Mesendoderm (in vitro differentiated cells): ENCODE data around the gene ADGRD1.

ENCODE experiments used
- DNase-seq: peaks from one replicate; pipeline ENCODE4 v3.0.0; 2013
- H2AK5ac ChIP-seq: 2 replicates; pipeline ENCODE4 v1.6.1; 2013; ENCODE audit warnings: low read length, inconsistent platforms
- H2BK120ac ChIP-seq: 2 replicates; pipeline ENCODE4 v1.6.1; 2013; ENCODE audit warnings: low read depth, mild to moderate bottlenecking, low read length, moderate library complexity, mixed read lengths
- H2BK15ac ChIP-seq: replicated peaks from 2 replicates; pipeline ENCODE4 v1.6.1; 2013; ENCODE audit warnings: low read depth, mild to moderate bottlenecking, moderate library complexity
- H2BK5ac ChIP-seq: 2 replicates; pipeline ENCODE4 v1.6.1; 2013; ENCODE audit warnings: low read length, inconsistent platforms
- H3K18ac ChIP-seq: 2 replicates; pipeline ENCODE4 v1.6.1; 2013; ENCODE audit warnings: mild to moderate bottlenecking, low read length, mixed read lengths
- H3K23ac ChIP-seq: one replicate; pipeline ENCODE4 v1.6.1; 2013; ENCODE audit warnings: low read length
- H3K27ac ChIP-seq: 2 replicates; pipeline ENCODE4 v1.5.1; 2013; ENCODE audit warnings: low read depth, mild to moderate bottlenecking, inconsistent platforms, low read length, moderate library complexity
- H3K27me3 ChIP-seq: 2 replicates; pipeline ENCODE4 v1.6.1; 2013; ENCODE audit warnings: low read length, control low read depth, mild to moderate bottlenecking, inconsistent platforms; ENCODE audit not compliant: insufficient read depth, poor library complexity
- H3K36me3 ChIP-seq: 2 replicates; pipeline ENCODE4 v1.6.1; 2013; ENCODE audit warnings: low read length, inconsistent platforms; ENCODE audit not compliant: control insufficient read depth, insufficient read depth
- H3K4ac ChIP-seq: one replicate; pipeline ENCODE4 v1.6.1; 2013; ENCODE audit warnings: low read depth, mild to moderate bottlenecking, low read length, moderate library complexity
- H3K4me1 ChIP-seq: 2 replicates; pipeline ENCODE4 v1.6.1; 2013; ENCODE audit warnings: low read depth, low read length, inconsistent platforms; ENCODE audit not compliant: control insufficient read depth
- H3K4me2 ChIP-seq: 2 replicates; pipeline ENCODE4 v1.6.1; 2013; ENCODE audit warnings: low read length
- H3K4me3 ChIP-seq: 2 replicates; pipeline ENCODE4 v1.5.1; 2013; ENCODE audit warnings: mild to moderate bottlenecking, low read length
- H3K56ac ChIP-seq: one replicate; pipeline ENCODE4 v1.6.1; 2013; ENCODE audit warnings: low read length
- H3K79me1 ChIP-seq: 2 replicates; pipeline ENCODE4 v1.6.1; 2013; ENCODE audit warnings: low read length, inconsistent platforms
- H3K79me2 ChIP-seq: 2 replicates; pipeline ENCODE4 v1.6.1; 2013; ENCODE audit warnings: mild to moderate bottlenecking, low read length; ENCODE audit not compliant: control insufficient read depth, insufficient read depth
- H3K9ac ChIP-seq: 2 replicates; pipeline ENCODE4 v1.6.1; 2013; ENCODE audit warnings: low read length, inconsistent platforms
- H4K5ac ChIP-seq: one replicate; pipeline ENCODE4 v1.6.1; 2013; ENCODE audit warnings: low read length
- H4K8ac ChIP-seq: one replicate; pipeline ENCODE4 v1.6.1; 2013; ENCODE audit warnings: low read depth, mild to moderate bottlenecking, control low read depth, low read length, moderate library complexity
- WGBS: extraction: QIAGEN DNeasy Blood & Tissue Kit; methylation state at CpG from one replicate; pipeline ENCODE4 v1.1.7; 2013; ENCODE audit warnings: low lambda C conversion rate, missing lambda C conversion rate; ENCODE audit not compliant: insufficient coverage; ENCODE audit errors: extremely low coverage; 5-methylcytosine and 5-hydroxymethylcytosine counted together

Gene ADGRD1

DNA sequence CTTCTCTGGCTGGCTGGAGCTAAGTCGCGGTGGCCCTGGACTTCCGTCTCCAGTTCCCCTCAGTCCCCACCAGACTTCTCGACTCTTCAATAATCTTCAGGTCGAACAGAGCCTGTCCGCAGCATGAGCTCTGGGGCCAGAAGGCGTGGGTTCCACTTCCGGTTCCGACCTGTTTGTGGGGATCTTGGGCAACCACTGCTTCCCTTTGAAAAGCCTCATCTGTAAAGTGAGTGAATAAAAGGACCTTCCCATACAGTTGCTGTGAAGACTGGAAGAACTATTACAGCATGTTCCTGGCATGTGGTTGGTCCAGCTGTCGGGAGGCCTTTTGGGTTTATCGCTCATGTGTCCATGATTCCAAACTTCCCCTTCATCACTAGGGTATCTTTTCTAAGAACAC lies 19.4 kb downstream of the ADGRD1 start:
- Histone ChIP-seq H2BK120ac (no peak overlapping the region), H2BK5ac (no peak overlapping the region), H2AK5ac (no peak overlapping the region), H3K4me1 (no peaks in the 10 kb centered on the region), H3K36me3 (no peaks in the 10 kb centered on the region), H3K23ac (no peak overlapping the region), H3K79me2 (no peaks in the 10 kb centered on the region), H3K4me3 (no peak overlapping the region), H2BK15ac (no peak overlapping the region), H3K56ac (no peak overlapping the region), H3K79me1 (no peaks in the 10 kb centered on the region), H3K27me3 (no peaks in the 10 kb centered on the region), H3K9ac (no peak overlapping the region), H3K27ac (no peak overlapping the region), H4K5ac (no peak overlapping the region), H3K4me2 (no peak overlapping the region), H4K8ac (no peak overlapping the region), H3K4ac (no peak overlapping the region), H3K18ac (no peak overlapping the region)
- no peak for DNase-seq
- WGBS = no CpG with 5 or more reads among the region's 11 CpGs

- DNase-seq = no peak
- Histone ChIP-seq H3K23ac (no peak overlapping the region), H4K5ac (no peak overlapping the region), H3K18ac (no peak overlapping the region), H3K4ac (no peak overlapping the region), H4K8ac (no peak overlapping the region), H3K4me1 (no peaks in the 10 kb centered on the region), H3K79me1 (no peaks in the 10 kb centered on the region), H3K36me3 (no peaks in the 10 kb centered on the region), H3K4me3 (no peak overlapping the region), H2BK15ac (no peak overlapping the region), H2BK120ac (no peak overlapping the region), H2BK5ac (no peak overlapping the region), H3K79me2 (no peaks in the 10 kb centered on the region), H3K27me3 (no peaks in the 10 kb centered on the region), H2AK5ac (no peak overlapping the region), H3K27ac (no peak overlapping the region), H3K4me2 (no peak overlapping the region), H3K56ac (no peak overlapping the region), H3K9ac (no peak overlapping the region)
- no CpG with 5 or more reads among the region's 10 CpGs for WGBS
Measured at GRCh38 chr12:130973906-130974305, 20.2 kb downstream of the ADGRD1 start.

DNA sequence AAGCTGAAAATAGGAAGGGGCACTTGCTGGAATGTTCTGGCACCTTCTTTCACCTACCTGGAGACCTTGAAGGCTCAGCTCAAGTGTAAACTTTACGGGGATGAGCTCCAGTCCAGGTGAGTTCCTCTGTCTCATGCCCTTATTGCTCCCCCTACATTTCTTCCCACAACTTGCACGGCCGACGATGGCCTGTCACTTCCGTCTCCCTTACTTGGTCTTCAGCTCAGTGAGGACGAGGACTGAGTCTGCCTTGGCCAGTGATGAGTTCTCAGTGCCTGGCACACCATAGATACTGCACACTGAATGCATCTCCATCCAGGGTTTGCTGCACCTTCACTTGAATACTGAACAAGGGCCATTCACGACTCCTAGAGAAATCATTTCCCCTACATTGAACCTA lies 21.4 kb downstream of the ADGRD1 start:
- no peaks in the 10 kb centered on the region for H3K79me1 ChIP-seq
- no peak for DNase-seq
- no peaks in the 10 kb centered on the region for H3K27me3 ChIP-seq
- no peak overlapping the region for H2BK120ac ChIP-seq
- H2BK15ac ChIP-seq = no peak overlapping the region
- H3K18ac ChIP-seq = no peak overlapping the region
- no peak overlapping the region for H3K4me2 ChIP-seq
- H2BK5ac ChIP-seq = no peak overlapping the region
- no peak overlapping the region for H3K27ac ChIP-seq
- H3K23ac ChIP-seq = no peak overlapping the region
- no peak overlapping the region for H4K5ac ChIP-seq
- H3K36me3 ChIP-seq = no peaks in the 10 kb centered on the region
- no peak overlapping the region for H4K8ac ChIP-seq
- H3K79me2 ChIP-seq = no peaks in the 10 kb centered on the region
- WGBS = no CpG with 5 or more reads among the region's 7 CpGs
- no peak overlapping the region for H2AK5ac ChIP-seq
- no peak overlapping the region for H3K56ac ChIP-seq
- no peak overlapping the region for H3K4me3 ChIP-seq
- no peak overlapping the region for H3K9ac ChIP-seq
- H3K4me1 ChIP-seq = no peaks in the 10 kb centered on the region
- no peak overlapping the region for H3K4ac ChIP-seq

- Histone ChIP-seq H3K79me2 (no peaks in the 10 kb centered on the region), H3K9ac (no peak overlapping the region), H4K5ac (no peak overlapping the region), H2BK5ac (no peak overlapping the region), H3K36me3 (no peaks in the 10 kb centered on the region), H3K4me1 (no peaks in the 10 kb centered on the region), H3K27ac (no peak overlapping the region), H3K23ac (no peak overlapping the region), H3K79me1 (no peaks in the 10 kb centered on the region), H3K56ac (no peak overlapping the region), H3K4ac (no peak overlapping the region), H2BK120ac (no peak overlapping the region), H3K18ac (no peak overlapping the region), H4K8ac (no peak overlapping the region), H2BK15ac (no peak overlapping the region), H3K4me2 (no peak overlapping the region), H3K4me3 (no peak overlapping the region), H2AK5ac (no peak overlapping the region), H3K27me3 (no peaks in the 10 kb centered on the region)
- DNase-seq = no peak
- WGBS = no CpG with 5 or more reads among the region's 15 CpGs
Measured at GRCh38 chr12:130976171-130976720, 22.5 kb downstream of the ADGRD1 start.

- peak; percentile 27 for DNase-seq
- H2BK15ac ChIP-seq = no peak overlapping the region
- no peaks in the 10 kb centered on the region for H3K79me2 ChIP-seq
- no peak overlapping the region for H3K23ac ChIP-seq
- H2BK120ac ChIP-seq = no peak overlapping the region
- no peak overlapping the region for H4K8ac ChIP-seq
- no peak overlapping the region for H3K9ac ChIP-seq
- no CpG with 5 or more reads among the region's 17 CpGs for WGBS
- no peaks in the 10 kb centered on the region for H3K79me1 ChIP-seq
- no peak overlapping the region for H2AK5ac ChIP-seq
- no peaks in the 10 kb centered on the region for H3K36me3 ChIP-seq
- H3K4me1 ChIP-seq = no peaks in the 10 kb centered on the region
- H3K18ac ChIP-seq = no peak overlapping the region
- no peak overlapping the region for H4K5ac ChIP-seq
- H3K27me3 ChIP-seq = no peaks in the 10 kb centered on the region
- no peak overlapping the region for H2BK5ac ChIP-seq
- H3K27ac ChIP-seq = no peak overlapping the region
- H3K4me2 ChIP-seq = no peak overlapping the region
- H3K4ac ChIP-seq = no peak overlapping the region
- H3K4me3 ChIP-seq = no peak overlapping the region
- peak overlapping the region; percentile 42 for H3K56ac ChIP-seq
Measured at GRCh38 chr12:130977046-130977742, 23.5 kb downstream of the ADGRD1 start.

DNA sequence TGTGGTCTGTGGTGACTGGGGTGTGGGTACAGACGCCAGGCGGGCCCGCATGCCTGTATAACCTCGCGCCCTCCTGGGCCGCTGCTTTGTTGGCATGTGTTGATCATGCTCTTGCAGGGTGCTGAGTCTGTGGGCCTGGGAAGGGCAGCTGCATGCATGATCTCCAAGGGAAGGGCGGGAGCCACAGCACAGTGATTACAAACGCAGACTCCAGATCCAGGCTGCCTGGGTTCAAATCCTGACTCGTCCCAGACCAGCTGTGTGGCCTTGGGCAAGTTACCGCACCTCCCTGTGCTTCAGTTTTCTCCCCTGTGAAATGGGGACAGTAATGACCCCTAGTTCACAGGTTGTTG lies 24.0 kb downstream of the ADGRD1 start:
- WGBS = no CpG with 5 or more reads among the region's 10 CpGs
- H3K27me3 ChIP-seq = no peaks in the 10 kb centered on the region
- DNase-seq = no peak

More for the DNA sequence above, 24.0 kb downstream of the ADGRD1 start:
- no peak overlapping the region for H3K27ac ChIP-seq
- H3K4me1 ChIP-seq = no peaks in the 10 kb centered on the region
- no peak overlapping the region for H2BK5ac ChIP-seq
- no peak overlapping the region for H3K4ac ChIP-seq
- H2BK120ac ChIP-seq = no peak overlapping the region
- no peak overlapping the region for H4K5ac ChIP-seq
- no peaks in the 10 kb centered on the region for H3K79me2 ChIP-seq
- H3K56ac ChIP-seq = peak overlapping the region; percentile 42
- no peak overlapping the region for H3K9ac ChIP-seq
- no peak overlapping the region for H4K8ac ChIP-seq
- H3K4me2 ChIP-seq = no peak overlapping the region
- no peaks in the 10 kb centered on the region for H3K79me1 ChIP-seq
- H3K4me3 ChIP-seq = no peak overlapping the region
- no peak overlapping the region for H3K18ac ChIP-seq
- no peaks in the 10 kb centered on the region for H3K36me3 ChIP-seq
- H3K23ac ChIP-seq = no peak overlapping the region
- H2AK5ac ChIP-seq = no peak overlapping the region
- H2BK15ac ChIP-seq = no peak overlapping the region
